Testis (tissue), 3 donors: ENCODE data around the gene DYRK3. TPM values are rescaled to one million over a fixed set of nuclear protein-coding genes. Genes with fewer than 3 reads are reported as not detected.

ENCODE experiments used
- DNase-seq: peaks from one replicate; pipeline ENCODE4 v3.0.0-alpha.2; 2019
- H3K27ac ChIP-seq, 2 donors: fragments of 200-600 bp; sonication (generic); one replicate each; pipeline ENCODE4 v1.5.1; 2019
- H3K27me3 ChIP-seq: fragments of 200-600 bp; sonication (generic); one replicate; pipeline ENCODE4 v1.5.1; 2019
- H3K36me3 ChIP-seq: fragments of 200-600 bp; sonication (generic); one replicate; pipeline ENCODE4 v1.5.1; 2017; ENCODE audit warnings: low read depth; ENCODE audit errors: missing control alignments
- H3K4me1 ChIP-seq: fragments of 200-600 bp; sonication (generic); one replicate; pipeline ENCODE4 v1.5.1; 2019
- H3K4me3 ChIP-seq, 2 donors: fragments of 200-600 bp; sonication (generic); one replicate each; pipeline ENCODE4 v1.5.1; 2017 to 2019
- H3K9me3 ChIP-seq: fragments of 200-600 bp; sonication (generic); one replicate; pipeline ENCODE4 v1.5.1; 2017
- POLR2A ChIP-seq: fragments of 450-650 bp; IDR thresholded peaks from one replicate; pipeline ENCODE4 v1.6.1; 2017; ENCODE audit warnings: antibody characterized with exemption, mild to moderate bottlenecking, moderate library complexity
- WGBS, 2 donors: methylation state at CpG; one replicate each; pipeline ENCODE4 v1.1.5; 2018; 5-methylcytosine and 5-hydroxymethylcytosine counted together
- intact Hi-C: fragments of 100-400 bp; cut with DNase I; formaldehyde crosslinking; loops from one replicate; pipeline ENCODE4 v1.15.1; 2023; ENCODE audit warnings: low total_unique reads
- polyA plus RNA-seq: library from polyadenylated mRNA; stranded (reverse); fragments of 350-450 nt; fragmentation: Illumina TruSeq; extraction: RNeasy Lipid Tissue Mini Kit (QIAGEN cat#74804); gene quantifications from one replicate; pipeline ENCODE4 v1.2.3, GENCODE V29; 2014; ENCODE audit warnings: low read depth, low replicate concordance; ENCODE audit not compliant: insufficient read depth
- total RNA-seq, 2 donors: library from RNA; depleted of rRNA; stranded (reverse); fragments of >200 nt; gene quantifications; one replicate each; pipeline ENCODE4 v1.2.3, GENCODE V29; 2016
- TF ChIP-seq, protein P1 (sequence below), 3 experiments: fragments of 450-650 bp in 2 of 3; fragments of 200-600 bp in 1 of 3; sonication (generic) in 1 of 3; IDR thresholded peaks; one replicate each; pipeline ENCODE4 v1.5.1; 2016 to 2019; ENCODE audit warnings: antibody characterized with exemption in 3 of 3, mild to moderate bottlenecking in 2 of 3, moderate library complexity in 1 of 3

DYRK3 gene
- total and polyA plus RNA-seq, 3 donors from 2014 or later: 36.4 to 143 (median 40.6) TPM

- H3K4me3 ChIP-seq: no peak overlapping the region
- no peak overlapping the region for H3K27ac ChIP-seq
- H3K4me1 ChIP-seq: peaks cover 11% of the 10 kb centered on the region
- TF ChIP-seq POLR2A: no peak
- TF ChIP-seq, protein P1, sequence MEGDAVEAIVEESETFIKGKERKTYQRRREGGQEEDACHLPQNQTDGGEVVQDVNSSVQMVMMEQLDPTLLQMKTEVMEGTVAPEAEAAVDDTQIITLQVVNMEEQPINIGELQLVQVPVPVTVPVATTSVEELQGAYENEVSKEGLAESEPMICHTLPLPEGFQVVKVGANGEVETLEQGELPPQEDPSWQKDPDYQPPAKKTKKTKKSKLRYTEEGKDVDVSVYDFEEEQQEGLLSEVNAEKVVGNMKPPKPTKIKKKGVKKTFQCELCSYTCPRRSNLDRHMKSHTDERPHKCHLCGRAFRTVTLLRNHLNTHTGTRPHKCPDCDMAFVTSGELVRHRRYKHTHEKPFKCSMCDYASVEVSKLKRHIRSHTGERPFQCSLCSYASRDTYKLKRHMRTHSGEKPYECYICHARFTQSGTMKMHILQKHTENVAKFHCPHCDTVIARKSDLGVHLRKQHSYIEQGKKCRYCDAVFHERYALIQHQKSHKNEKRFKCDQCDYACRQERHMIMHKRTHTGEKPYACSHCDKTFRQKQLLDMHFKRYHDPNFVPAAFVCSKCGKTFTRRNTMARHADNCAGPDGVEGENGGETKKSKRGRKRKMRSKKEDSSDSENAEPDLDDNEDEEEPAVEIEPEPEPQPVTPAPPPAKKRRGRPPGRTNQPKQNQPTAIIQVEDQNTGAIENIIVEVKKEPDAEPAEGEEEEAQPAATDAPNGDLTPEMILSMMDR (IDR thresholded peaks at IDR 0.05): no peak
- H3K36me3 ChIP-seq: no peaks in the 10 kb centered on the region
- DNase-seq: no peak
- H3K9me3 ChIP-seq: no peaks in the 10 kb centered on the region
- H3K27me3 ChIP-seq: no peaks in the 10 kb centered on the region
- 74 to 76% methylated on average over 3 of the region's 3 CpGs for WGBS, 2 donors
- intact Hi-C loops: no loop called here
These were observed 21.6 kb downstream of the DYRK3 start for GRCh38 chr1:206656936-206657335.

DNA sequence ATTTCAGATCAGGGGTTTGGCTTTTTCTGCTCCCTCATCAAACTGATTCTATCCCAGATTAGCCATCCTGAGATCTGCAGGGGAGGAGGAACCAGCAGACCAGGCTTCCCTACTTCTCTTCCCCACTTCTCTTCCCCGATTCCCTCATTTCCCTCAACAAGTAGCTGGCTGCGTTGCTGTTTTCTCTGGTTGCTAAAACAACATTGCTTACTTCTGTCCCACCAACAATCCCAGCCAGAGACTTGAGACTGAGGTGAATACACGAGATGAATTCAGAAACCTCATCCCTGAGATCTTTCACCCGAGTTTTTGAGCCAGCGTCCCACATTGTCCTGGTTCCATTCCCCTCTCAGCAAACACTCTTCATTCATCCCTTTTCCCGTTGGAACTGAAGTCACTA is 22.4 kb downstream of the DYRK3 start:
- no peaks in the 10 kb centered on the region for H3K36me3 ChIP-seq
- WGBS, 2 donors: 37 to 49% methylated on average over 6 of the region's 6 CpGs
- TF ChIP-seq POLR2A: no peak
- TF ChIP-seq, protein P1 (IDR thresholded peaks at IDR 0.05): no peak
- H3K9me3 ChIP-seq: no peaks in the 10 kb centered on the region
- peaks cover 11% of the 10 kb centered on the region for H3K4me1 ChIP-seq
- H3K27ac ChIP-seq: no peak overlapping the region
- DNase-seq: no peak
- no peaks in the 10 kb centered on the region for H3K27me3 ChIP-seq
- intact Hi-C loops: no loop called here
- no peak overlapping the region for H3K4me3 ChIP-seq

DNA sequence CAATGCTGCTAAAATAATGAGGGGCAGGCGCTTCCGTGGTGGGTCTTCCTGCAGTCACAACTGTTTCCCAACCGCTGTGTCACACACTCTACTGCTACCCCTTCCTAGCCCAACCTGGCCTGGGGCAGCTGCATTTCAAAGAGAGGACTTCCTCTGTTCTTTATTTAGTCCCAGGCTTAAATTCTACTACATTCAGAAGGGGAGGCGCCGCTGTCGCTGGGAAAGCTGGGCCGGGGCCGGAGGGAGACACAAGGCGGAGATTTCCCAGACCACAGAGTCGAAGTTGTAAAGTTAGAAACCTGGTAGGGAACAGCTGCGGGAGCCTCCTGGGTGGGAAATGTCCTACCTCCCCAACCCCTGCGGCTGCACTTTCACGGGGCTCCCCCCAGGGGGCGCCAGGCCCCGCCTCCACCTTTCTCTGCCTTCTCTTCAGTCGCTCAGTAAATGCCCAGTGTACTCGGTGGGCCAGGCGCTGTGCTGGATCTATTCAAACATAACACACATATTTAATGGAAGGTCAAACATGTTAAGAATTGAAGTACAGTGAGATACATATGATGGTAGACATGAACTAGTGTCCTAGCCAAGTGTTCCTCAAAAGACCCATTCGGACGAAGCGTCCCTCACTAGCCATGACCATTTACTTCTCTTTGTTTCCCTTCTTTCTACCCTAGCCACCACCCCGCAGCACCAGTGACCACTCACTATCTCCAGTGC is 23.1 kb downstream of the DYRK3 start:
- WGBS, 2 donors: 18 to 32% methylated on average over 20 to 22 of the region's 22 CpGs
- H3K27ac ChIP-seq: no peak overlapping the region
- intact Hi-C loops: no loop called here
- no peak overlapping the region for H3K4me3 ChIP-seq
- no peaks in the 10 kb centered on the region for H3K36me3 ChIP-seq
- H3K9me3 ChIP-seq: no peaks in the 10 kb centered on the region
- H3K27me3 ChIP-seq: no peaks in the 10 kb centered on the region
- peak; percentile 32 for DNase-seq
- peaks cover 11% of the 10 kb centered on the region for H3K4me1 ChIP-seq
- TF ChIP-seq POLR2A: no peak
- TF ChIP-seq, protein P1 (IDR thresholded peaks at IDR 0.05): peak in 2 of 3 experiments; percentile 48 to 56

GRCh38 chr1:206658981-206659273 is 23.6 kb downstream of the DYRK3 start:
- intact Hi-C loops: no loop called here
- WGBS, 2 donors: 40 to 43% methylated on average over 6 to 7 of the region's 7 CpGs
- peaks cover 11% of the 10 kb centered on the region for H3K4me1 ChIP-seq
- no peak for TF ChIP-seq POLR2A
- TF ChIP-seq, protein P1 (IDR thresholded peaks at IDR 0.05): no peak
- H3K36me3 ChIP-seq: no peaks in the 10 kb centered on the region
- H3K27me3 ChIP-seq: no peaks in the 10 kb centered on the region
- no peak for DNase-seq
- H3K4me3 ChIP-seq: no peak overlapping the region
- no peaks in the 10 kb centered on the region for H3K9me3 ChIP-seq
- no peak overlapping the region for H3K27ac ChIP-seq

- H3K4me1 ChIP-seq: peaks cover 11% of the 10 kb centered on the region
- no peak for DNase-seq
- TF ChIP-seq, protein P1 (IDR thresholded peaks at IDR 0.05): no peak
- TF ChIP-seq POLR2A: no peak
- H3K4me3 ChIP-seq: no peak overlapping the region
- H3K36me3 ChIP-seq: no peaks in the 10 kb centered on the region
- 96% methylated on average over 4 of the region's 4 CpGs for WGBS, 2 donors
- intact Hi-C loops: no loop called here
- H3K9me3 ChIP-seq: no peaks in the 10 kb centered on the region
- H3K27ac ChIP-seq: no peak overlapping the region
- no peaks in the 10 kb centered on the region for H3K27me3 ChIP-seq
These were observed 24.8 kb downstream of the DYRK3 start for GRCh38 chr1:206660136-206660535.
